GM12864 (cell line): ENCODE data around the gene SMARCD3.

Experiments
- DNase-seq: peaks from one replicate; pipeline ENCODE4 v3.0.0-alpha.2; 2011; ENCODE audit warnings: low read depth
- H3K4me3 ChIP-seq: 2 replicates; pipeline ENCODE4 v1.5.1; 2011; ENCODE audit warnings: mild to moderate bottlenecking, low read depth, low read length, control low read depth
- TF ChIP-seq, protein P1 (sequence below): IDR thresholded peaks from 2 replicates; pipeline ENCODE4 v1.5.1; 2011; ENCODE audit warnings: low read depth, mild to moderate bottlenecking, moderate library complexity, low read length, control low read depth, inconsistent platforms; ENCODE audit errors: missing control alignments

The SMARCD3 gene

DNA sequence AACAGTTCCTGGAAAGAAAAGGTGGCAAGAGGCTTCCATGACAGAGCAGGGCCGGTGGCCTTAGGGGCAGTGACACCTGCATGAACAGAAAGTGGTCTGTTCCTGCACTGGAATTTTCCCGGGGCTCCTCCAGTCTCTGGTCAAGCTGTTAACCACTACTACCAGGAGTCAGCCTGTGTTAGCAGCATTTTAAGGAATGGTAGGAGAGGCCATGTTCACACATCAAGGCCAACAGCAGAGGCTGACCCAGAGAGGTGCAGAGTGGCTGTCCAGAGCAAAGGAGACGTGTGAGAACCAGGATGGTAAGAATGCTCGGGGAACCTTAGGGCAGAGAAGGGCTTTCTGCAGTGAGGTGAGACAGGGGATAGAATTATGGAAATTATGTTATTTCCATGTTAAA, 46.7 kb downstream of the SMARCD3 start:
- DNase-seq = no peak
- TF ChIP-seq, protein P1, sequence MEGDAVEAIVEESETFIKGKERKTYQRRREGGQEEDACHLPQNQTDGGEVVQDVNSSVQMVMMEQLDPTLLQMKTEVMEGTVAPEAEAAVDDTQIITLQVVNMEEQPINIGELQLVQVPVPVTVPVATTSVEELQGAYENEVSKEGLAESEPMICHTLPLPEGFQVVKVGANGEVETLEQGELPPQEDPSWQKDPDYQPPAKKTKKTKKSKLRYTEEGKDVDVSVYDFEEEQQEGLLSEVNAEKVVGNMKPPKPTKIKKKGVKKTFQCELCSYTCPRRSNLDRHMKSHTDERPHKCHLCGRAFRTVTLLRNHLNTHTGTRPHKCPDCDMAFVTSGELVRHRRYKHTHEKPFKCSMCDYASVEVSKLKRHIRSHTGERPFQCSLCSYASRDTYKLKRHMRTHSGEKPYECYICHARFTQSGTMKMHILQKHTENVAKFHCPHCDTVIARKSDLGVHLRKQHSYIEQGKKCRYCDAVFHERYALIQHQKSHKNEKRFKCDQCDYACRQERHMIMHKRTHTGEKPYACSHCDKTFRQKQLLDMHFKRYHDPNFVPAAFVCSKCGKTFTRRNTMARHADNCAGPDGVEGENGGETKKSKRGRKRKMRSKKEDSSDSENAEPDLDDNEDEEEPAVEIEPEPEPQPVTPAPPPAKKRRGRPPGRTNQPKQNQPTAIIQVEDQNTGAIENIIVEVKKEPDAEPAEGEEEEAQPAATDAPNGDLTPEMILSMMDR = no peak
- no peak overlapping the region for H3K4me3 ChIP-seq

DNA sequence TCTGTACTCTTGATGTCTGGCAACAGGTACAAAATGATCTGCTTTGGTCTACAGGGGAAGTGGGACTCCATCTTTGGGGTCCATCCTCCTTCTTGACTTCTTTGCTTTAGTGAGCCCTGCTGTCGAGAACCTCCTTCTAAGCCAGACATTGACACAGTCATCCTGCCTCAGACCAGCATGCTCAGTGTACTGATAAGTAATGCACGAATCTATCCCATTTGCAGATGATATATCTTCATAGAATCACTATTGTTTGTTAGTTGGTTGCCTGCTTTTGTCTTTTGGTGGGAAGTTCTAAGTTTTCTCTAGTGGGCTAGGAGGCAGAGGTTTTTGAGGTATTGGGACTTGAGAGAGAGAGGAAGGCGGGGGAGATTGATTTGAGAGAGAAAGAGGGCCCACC, 47.1 kb downstream of the SMARCD3 start:
- TF ChIP-seq, protein P1 = no peak
- H3K4me3 ChIP-seq = no peak overlapping the region
- DNase-seq = no peak

DNA sequence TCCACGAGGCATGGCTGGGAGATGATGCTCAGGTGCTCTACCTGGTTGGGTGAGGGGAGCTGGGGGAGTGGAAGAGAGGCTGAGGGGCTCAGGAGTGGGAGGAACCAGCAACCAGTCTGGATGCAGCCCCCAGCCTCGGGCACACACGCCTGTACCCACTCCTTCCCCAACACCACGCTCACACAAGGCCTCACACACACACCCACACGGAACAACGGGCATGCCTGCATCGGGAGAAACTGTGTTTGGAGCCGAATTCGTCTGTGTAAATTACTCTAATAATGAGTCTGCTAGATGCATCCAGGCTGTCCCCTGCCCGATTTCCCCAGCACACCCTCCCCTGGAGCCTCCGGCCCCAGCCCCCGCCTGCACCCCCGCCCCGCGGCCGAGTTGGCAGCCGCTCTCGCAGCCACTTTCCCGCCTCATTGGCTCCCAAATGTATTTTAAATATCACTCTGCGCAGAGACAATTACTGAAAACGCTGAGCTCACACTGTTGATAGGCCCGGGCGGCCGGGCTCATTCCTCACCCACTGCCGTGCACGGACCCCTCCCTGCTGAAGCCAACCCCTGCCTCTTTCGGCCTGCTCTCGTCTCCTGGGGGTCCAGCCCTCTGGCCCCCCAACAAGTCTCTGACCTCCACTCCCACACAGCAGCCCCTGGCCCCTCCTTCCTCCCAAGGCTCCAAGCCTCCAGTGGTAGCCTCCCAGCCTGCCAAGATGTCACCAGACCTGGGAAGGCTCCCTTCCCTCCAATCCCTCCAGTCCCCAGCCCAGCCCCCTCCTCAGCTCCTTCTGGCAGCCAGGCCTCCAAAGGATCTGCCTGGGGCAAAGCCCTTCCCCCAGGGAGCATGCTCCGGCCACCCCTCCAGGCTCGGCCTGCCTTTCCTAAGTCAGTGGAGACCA, 49.3 kb downstream of the SMARCD3 start:
- TF ChIP-seq, protein P1 = no peak
- H3K4me3 ChIP-seq = no peak overlapping the region
- DNase-seq = no peak

DNA sequence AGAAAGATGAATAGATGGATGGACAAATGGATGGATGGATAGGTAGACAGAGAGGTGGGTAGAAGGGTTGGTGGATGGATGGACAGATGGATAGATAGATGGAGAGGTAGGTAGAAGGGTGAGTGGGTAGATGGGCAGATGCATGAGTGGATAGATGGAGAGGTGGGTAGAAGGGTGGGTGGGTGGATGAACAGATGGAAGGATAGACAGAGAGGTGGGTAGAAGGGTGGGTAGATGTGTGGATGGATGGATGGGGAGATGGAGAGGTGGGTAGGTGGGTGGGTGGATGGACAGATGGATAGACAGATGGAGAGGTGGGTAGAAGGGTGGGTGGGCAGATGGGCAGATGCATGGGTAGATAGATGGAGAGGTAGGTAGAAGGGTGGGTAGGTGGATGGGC, 50.6 kb downstream of the SMARCD3 start:
- TF ChIP-seq, protein P1 = no peak
- DNase-seq = no peak
- no peak overlapping the region for H3K4me3 ChIP-seq

DNA sequence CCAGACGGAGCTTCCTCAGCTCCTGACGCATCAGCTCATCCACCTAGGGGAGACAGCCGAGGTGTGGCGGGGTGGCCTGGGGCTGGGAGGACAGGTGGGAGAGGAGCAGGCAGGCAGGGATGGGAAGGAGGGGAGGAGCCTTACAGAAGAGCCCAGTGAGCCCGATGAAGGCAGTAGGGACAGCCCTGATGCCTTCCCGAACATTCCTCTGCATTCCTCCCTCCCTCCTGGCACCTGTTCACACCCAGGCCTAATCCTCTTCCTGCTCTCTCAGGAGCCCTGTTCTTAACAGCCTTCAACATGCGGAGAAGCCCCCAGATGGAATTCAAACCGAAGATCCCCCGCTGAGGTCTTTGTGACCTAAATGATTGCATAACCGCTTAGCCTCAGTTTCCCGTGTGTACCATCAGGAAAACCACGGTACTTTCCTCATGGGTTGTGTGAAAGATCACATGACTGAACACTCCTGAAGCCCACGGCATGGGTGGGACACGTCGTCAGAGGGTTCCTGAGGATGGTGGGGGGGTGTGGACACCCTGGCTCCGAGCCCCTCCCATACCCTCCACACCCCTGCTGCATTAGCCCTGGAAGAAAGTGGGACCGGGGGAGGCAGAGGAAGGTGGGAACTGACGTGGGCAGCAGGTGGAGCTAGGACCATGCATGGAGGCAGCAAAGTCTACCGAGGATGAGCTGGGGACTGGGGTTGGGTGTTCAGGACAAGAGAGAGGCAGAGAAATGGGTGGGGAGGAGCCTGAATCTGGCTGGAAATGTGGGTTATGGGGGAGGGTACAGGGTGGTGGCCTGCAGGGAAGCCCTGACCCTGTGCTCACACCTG, 52.7 kb downstream of the SMARCD3 start:
- DNase-seq = no peak
- TF ChIP-seq, protein P1 = no peak
- H3K4me3 ChIP-seq = no peak overlapping the region

DNA sequence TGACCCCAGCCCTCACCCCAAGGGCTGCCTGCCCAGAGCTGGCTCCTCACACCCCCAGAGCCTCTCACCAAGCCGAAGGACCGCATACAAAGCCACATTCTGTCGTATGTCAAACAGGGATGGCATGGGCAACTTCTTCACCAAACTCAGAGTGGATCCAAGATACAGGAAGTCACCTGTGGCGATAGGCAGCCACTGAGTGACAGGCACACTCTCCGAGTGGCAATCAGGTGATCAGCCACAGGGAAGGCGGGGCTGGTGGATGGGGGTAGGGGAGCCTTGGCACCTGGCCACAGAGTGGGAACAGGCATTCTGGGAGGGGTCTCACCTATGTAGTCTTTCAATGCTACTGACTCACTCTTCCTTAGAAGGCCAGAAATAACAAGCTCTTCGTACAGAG, 54.3 kb downstream of the SMARCD3 start:
- H3K4me3 ChIP-seq = no peak overlapping the region
- TF ChIP-seq, protein P1 = no peak
- no peak for DNase-seq
